Upper lobe of left lung (tissue), 6 donors: ENCODE data around the gene TAF1B. TPM values are rescaled to one million over a fixed set of nuclear protein-coding genes. Genes with fewer than 3 reads are reported as not detected.

Source experiments
- ATAC-seq, 2 donors: fragments of 200-7000 bp; cut with Tn5 transposase; one replicate each; pipeline ENCODE4 v1.9.1; 2022; ENCODE audit warnings: mild to moderate bottlenecking in 2 of 2, moderate library complexity in 2 of 2; ENCODE audit not compliant: low FRiP score in 2 of 2
- DNase-seq, 2 donors: peaks; one replicate each; pipeline ENCODE4 v3.0.0-alpha.2; 2019 to 2020
- H3K27ac ChIP-seq, 4 donors: fragments of 200-600 bp; sonication (generic); one replicate each; pipeline ENCODE4 v1.5.1; 2016 to 2019
- H3K27me3 ChIP-seq, 4 donors: fragments of 200-600 bp; sonication (generic); one replicate each; pipeline ENCODE4 v1.5.1; 2017 to 2019
- H3K36me3 ChIP-seq, 4 donors: fragments of 200-600 bp; sonication (generic); one replicate each; pipeline ENCODE4 v1.5.1; 2016 to 2019
- H3K4me1 ChIP-seq, 4 donors: fragments of 200-600 bp; sonication (generic); one replicate each; pipeline ENCODE4 v1.5.1; 2018 to 2019
- H3K4me3 ChIP-seq, 4 donors: fragments of 200-600 bp; sonication (generic); one replicate each; pipeline ENCODE4 v1.5.1; 2017 to 2019; ENCODE audit warnings: mild to moderate bottlenecking in 2 of 4, moderate library complexity in 1 of 4
- H3K9me3 ChIP-seq, 4 donors: fragments of 200-600 bp; sonication (generic); one replicate each; pipeline ENCODE4 v1.5.1; 2018 to 2019
- EP300 ChIP-seq, 4 donors: sonication (generic); formaldehyde crosslinking; IDR thresholded peaks; one replicate each; pipeline ENCODE4 v1.5.1; 2017; ENCODE audit warnings: antibody characterized with exemption in 4 of 4, control low read depth in 2 of 4
- POLR2A ChIP-seq, 4 donors: fragments of 450-650 bp; IDR thresholded peaks; one replicate each; pipeline ENCODE4 v1.5.1; 2016 to 2017; ENCODE audit warnings: antibody characterized with exemption in 4 of 4, mild to moderate bottlenecking in 2 of 4
- POLR2AphosphoS5 ChIP-seq, 2 donors: sonication (generic); formaldehyde crosslinking; IDR thresholded peaks; one replicate each; pipeline ENCODE4 v1.5.1; 2017; ENCODE audit warnings: antibody characterized with exemption in 2 of 2
- WGBS, 2 donors: methylation state at CpG; one replicate each; pipeline ENCODE4 v1.1.5; 2017 to 2018; 5-methylcytosine and 5-hydroxymethylcytosine counted together
- total RNA-seq, 6 donors: library from RNA; depleted of rRNA in 4 of 6; stranded (reverse); fragments of >200 nt in 4 of 6; gene quantifications; one replicate each; pipeline versions ENCODE4 v1.1.0 to v1.2.1, GENCODE V29; 2016 to 2021
- TF ChIP-seq, protein P1 (sequence below), 6 experiments: fragments of 450-650 bp in 4 of 6; fragments of 200-600 bp in 2 of 6; sonication (generic) in 2 of 6; IDR thresholded peaks; one replicate each; pipeline ENCODE4 v1.5.1; 2016 to 2019; ENCODE audit warnings: antibody characterized with exemption in 6 of 6
- donor health status: DM: no; HTN: no; CAD: no; lungs with moderate emphysema.
- donor health status: DM: no; HTN: yes; CAD: no; lungs with severe emphysema.

TAF1B gene
- total RNA-seq, 6 donors from 2014 or later, result 8.5 to 24.3 (median 16.7) TPM

DNA sequence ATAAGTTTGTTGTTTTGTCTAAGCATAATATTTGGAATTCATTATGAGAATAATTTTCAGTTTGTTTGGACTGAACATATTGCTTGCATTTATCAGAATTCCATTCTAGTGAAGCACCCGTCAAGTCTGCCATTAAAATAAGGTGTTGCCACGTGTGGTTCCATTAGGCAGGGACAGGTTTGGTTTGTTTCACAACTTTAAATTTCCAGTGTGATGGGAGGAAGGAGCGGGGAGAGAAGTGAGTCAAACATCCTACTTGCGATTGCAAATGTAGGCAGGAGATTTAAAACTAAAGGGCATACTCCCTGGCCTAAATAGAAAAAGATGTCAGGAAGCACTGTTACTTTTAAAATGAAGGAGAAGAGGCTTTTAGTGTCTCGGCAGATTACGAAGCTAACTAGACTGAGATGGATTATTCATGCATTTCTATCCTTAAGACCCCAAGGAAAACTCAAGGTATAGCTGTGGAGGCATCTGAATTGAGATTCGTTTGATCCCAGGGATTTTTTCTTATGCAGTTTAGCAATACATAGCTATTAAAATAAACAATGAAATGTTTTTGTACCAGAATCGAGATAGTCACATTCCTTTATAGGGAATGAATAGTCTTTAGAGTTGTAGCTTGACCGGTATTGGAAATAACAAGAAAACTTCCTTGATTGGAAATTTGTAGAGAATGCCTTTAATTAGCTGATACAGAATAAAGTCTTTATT lies 128.0 kb downstream of the TAF1B start:
- DNase-seq (no peak), ATAC-seq (no peak)
- WGBS, 2 donors, result 76 to 80% methylated on average over 9 of the region's 9 CpGs
- no peak for TF ChIP-seq EP300 (IDR thresholded peaks at IDR 0.05)
- TF ChIP-seq POLR2AphosphoS5 (IDR thresholded peaks at IDR 0.05), result no peak
- no peak for TF ChIP-seq POLR2A (IDR thresholded peaks at IDR 0.05)
- TF ChIP-seq, protein P1, sequence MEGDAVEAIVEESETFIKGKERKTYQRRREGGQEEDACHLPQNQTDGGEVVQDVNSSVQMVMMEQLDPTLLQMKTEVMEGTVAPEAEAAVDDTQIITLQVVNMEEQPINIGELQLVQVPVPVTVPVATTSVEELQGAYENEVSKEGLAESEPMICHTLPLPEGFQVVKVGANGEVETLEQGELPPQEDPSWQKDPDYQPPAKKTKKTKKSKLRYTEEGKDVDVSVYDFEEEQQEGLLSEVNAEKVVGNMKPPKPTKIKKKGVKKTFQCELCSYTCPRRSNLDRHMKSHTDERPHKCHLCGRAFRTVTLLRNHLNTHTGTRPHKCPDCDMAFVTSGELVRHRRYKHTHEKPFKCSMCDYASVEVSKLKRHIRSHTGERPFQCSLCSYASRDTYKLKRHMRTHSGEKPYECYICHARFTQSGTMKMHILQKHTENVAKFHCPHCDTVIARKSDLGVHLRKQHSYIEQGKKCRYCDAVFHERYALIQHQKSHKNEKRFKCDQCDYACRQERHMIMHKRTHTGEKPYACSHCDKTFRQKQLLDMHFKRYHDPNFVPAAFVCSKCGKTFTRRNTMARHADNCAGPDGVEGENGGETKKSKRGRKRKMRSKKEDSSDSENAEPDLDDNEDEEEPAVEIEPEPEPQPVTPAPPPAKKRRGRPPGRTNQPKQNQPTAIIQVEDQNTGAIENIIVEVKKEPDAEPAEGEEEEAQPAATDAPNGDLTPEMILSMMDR (IDR thresholded peaks at IDR 0.05), result no peak
- H3K27me3 ChIP-seq, result no peaks in the 10 kb centered on the region
- peaks cover 15 to 37% (median 20%) of the 10 kb centered on the region in 4 donors for H3K4me1 ChIP-seq
- H3K9me3 ChIP-seq, result no peaks in the 10 kb centered on the region
- H3K27ac ChIP-seq, result no peak overlapping the region
- no peak overlapping the region for H3K4me3 ChIP-seq
- H3K36me3 ChIP-seq, result no peaks in the 10 kb centered on the region

DNA sequence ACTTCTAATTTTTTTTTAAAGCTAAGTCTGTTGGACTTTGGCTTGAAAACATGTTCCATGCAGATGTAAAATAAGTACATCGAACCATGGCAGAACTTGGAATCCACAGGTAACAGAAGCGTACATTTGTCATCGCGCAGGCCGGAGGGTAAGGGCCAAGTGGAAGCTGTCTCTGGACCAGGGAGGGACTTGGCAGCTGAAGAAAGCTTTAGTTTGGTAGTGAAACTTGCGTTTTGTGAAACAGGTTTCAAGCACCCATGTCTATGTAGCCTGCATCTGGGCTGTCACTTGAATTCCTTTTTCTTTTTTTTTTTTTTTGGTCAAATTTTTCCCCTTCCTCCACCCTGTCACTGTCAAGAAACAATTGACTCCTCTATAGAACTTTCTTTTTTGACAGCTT lies 128.6 kb downstream of the TAF1B start:
- Histone ChIP-seq H3K27ac (no peak overlapping the region), H3K4me1 (peaks cover 19 to 42% (median 25%) of the 10 kb centered on the region in 4 donors), H3K36me3 (no peaks in the 10 kb centered on the region), H3K9me3 (no peaks in the 10 kb centered on the region), H3K27me3 (no peaks in the 10 kb centered on the region), H3K4me3 (no peak overlapping the region)
- ATAC-seq (no peak), DNase-seq (no peak)
- TF ChIP-seq POLR2A (IDR thresholded peaks at IDR 0.05), result no peak
- TF ChIP-seq, protein P1 (IDR thresholded peaks at IDR 0.05), result no peak
- 91 to 93% methylated on average over 6 of the region's 6 CpGs for WGBS, 2 donors

DNA sequence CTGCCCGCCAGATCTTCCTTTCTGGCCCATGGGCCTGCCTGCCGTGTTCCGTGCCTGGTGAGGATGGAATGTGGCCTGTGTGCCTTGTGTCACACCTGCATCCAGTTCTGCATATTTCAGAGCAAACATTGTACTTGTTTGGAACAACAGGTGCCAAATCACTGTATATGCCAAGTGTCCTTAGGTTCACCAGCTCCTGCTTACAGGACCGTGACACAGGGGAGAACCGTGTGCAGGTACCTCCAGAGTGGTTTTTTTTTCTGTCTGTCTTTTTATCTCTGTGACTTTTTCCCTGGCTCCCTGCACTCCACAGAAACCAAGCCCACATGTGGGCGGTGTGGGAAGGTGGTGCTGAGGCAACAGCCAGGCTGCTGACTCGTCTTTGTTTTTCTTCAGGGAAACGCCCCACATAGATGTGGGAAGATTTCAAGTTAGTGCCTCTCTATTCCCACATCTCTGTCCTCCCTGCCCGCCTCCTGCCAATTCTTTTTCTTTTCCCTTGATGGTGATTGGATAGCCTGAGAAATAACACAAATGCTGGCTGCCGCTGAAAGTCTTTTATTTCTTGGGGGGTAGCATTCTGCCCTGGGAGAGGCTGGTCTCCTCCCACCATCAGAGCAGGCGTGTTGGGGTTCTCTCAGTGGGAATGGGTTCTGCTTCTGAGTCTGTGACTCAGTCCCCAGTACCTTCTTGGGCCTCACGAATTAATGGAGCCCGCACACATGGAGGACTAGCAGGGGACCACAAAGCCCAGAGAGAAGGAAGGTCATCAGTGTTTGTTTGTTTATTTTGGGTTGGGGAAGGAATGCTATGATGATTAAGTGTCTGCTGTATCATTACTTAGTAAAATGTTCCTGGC lies 129.6 kb downstream of the TAF1B start:
- DNase-seq, result no peak
- ATAC-seq, result peak in 1 of 2 donors; percentile 86
- Histone ChIP-seq H3K27ac (no peak overlapping the region), H3K4me1 (peaks cover 19 to 42% (median 25%) of the 10 kb centered on the region in 4 donors), H3K27me3 (no peaks in the 10 kb centered on the region), H3K4me3 (no peak overlapping the region), H3K36me3 (no peaks in the 10 kb centered on the region), H3K9me3 (no peaks in the 10 kb centered on the region)
- no peak for TF ChIP-seq POLR2AphosphoS5 (IDR thresholded peaks at IDR 0.05)
- TF ChIP-seq, protein P1 (IDR thresholded peaks at IDR 0.05), result no peak
- 78 to 79% methylated on average over 13 of the region's 13 CpGs for WGBS, 2 donors

DNA sequence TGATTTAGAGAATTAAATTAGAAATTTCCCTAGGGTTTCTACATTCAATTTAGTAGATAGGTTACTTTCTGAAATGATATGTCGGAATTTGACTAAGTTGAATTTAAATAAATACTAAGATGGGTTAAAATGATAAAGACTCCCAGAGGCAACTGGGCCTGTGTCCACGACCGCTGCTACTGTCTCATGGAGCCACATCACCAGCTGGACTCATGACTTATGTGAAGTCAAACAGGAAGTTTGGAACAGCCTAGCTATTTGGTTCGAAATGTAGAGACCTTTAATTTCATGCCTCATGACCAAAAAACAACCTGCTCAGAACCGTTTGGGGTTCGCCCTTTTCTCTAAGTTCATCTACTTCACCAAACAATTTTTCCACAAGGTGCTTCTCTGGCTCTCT lies 130.4 kb downstream of the TAF1B start:
- no peak overlapping the region for H3K4me3 ChIP-seq
- no peak for TF ChIP-seq POLR2A (IDR thresholded peaks at IDR 0.05)
- no peak for TF ChIP-seq EP300 (IDR thresholded peaks at IDR 0.05)
- no peak for TF ChIP-seq POLR2AphosphoS5 (IDR thresholded peaks at IDR 0.05)
- TF ChIP-seq, protein P1 (IDR thresholded peaks at IDR 0.05), result no peak
- DNase-seq, result no peak
- WGBS, 2 donors, result 76 to 82% methylated on average over 6 of the region's 6 CpGs
- H3K27ac ChIP-seq, result no peak overlapping the region
- peaks cover 19 to 39% (median 24%) of the 10 kb centered on the region in 4 donors for H3K4me1 ChIP-seq
- no peak for ATAC-seq
- H3K27me3 ChIP-seq, result no peaks in the 10 kb centered on the region
- no peaks in the 10 kb centered on the region for H3K36me3 ChIP-seq
- no peaks in the 10 kb centered on the region for H3K9me3 ChIP-seq
